CD4-positive, alpha-beta T cell treated with Interleukin-4 for 4 hours (primary cell): ENCODE data around the gene ADAMTS14.
"Not testable (repeated sequence)": the region's sequence is repeated elsewhere in the genome, so short reads cannot be mapped to it uniquely, and the experiment has no call there.

ENCODE experiments used
- DNase-seq: peaks from one replicate; pipeline ENCODE4 v3.0.0-alpha.2; 2020

ADAMTS14 gene

DNA sequence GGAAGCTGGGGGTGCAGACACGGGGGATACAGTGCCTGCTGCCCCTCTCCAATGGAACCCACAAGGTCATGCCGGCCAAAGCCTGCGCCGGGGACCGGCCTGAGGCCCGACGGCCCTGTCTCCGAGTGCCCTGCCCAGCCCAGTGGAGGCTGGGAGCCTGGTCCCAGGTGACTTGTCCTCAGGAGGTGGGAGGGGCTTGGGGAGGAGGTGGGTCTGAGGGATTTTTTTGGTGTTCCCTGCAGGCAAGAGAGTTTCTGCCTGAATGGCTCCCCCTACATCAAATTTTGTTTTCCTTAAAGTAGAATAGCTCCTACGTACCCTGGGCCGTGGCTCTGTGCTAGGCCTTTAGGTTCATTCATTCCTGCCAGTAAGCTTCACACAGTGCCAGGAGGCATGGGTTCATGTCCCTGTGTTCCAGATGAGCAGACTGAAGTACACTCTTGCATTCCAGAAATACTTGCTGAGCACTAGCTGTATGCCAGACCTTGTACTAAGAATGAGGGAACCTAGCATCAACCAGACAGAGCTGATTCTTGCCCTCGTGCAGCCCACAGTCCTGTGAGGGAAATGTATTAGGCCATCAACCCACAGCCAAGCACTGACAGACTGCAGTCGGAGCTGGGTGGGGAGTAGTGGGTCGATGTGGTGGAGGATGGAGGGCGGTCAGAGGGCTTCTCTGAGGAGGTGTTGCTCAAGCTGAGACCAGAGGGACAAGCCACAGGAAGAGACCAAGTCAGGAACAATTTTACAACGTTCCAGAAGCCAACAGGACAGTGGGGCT lies 81.7 kb downstream of the ADAMTS14 start:
- DNase-seq: no peak

DNA sequence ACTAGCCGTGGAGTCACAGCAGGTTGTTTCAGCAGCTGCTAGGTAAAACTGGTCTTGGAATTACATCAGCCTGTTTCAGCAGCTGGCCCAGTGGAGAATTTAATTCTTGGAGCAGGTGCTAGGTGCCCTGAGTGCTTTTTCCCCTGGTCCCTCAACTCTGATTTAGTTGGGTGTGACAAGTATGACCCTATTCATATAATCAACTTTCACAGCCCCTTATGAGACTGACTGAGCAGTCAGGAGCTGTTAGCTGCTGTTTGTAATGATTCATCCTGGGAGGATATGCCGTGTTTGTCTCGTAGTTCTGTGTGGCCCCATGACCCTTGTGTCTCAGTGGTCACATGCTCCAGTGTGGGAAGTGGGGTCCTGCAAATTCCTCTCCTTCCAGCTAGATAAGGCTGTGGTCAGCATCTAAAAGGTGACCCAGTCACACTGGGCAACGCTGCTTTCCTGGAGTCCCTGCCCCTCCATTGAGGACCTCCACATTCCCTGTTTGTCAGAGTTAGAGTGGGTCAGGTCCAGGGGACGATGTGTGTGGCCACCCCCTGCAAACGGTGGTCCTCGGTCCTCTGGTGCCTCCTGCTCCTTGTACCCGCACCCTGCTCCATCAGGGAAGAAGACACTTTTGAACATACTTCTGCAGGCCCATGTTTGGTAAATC lies 84.5 kb downstream of the ADAMTS14 start:
- no peak for DNase-seq

DNA sequence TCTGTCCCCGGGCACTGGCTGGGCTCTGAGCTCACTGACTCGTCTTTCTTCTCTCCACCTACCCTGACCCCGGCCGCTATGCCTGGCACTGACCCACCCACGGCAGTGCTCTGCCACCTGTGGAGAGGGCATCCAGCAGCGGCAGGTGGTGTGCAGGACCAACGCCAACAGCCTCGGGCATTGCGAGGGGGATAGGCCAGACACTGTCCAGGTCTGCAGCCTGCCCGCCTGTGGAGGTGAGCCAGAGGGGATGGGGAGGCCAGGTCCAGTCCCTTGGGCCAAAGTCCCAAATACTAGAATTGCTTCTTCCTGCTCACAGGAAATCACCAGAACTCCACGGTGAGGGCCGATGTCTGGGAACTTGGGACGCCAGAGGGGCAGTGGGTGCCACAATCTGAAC lies 85.5 kb downstream of the ADAMTS14 start:
- DNase-seq: no peak

DNA sequence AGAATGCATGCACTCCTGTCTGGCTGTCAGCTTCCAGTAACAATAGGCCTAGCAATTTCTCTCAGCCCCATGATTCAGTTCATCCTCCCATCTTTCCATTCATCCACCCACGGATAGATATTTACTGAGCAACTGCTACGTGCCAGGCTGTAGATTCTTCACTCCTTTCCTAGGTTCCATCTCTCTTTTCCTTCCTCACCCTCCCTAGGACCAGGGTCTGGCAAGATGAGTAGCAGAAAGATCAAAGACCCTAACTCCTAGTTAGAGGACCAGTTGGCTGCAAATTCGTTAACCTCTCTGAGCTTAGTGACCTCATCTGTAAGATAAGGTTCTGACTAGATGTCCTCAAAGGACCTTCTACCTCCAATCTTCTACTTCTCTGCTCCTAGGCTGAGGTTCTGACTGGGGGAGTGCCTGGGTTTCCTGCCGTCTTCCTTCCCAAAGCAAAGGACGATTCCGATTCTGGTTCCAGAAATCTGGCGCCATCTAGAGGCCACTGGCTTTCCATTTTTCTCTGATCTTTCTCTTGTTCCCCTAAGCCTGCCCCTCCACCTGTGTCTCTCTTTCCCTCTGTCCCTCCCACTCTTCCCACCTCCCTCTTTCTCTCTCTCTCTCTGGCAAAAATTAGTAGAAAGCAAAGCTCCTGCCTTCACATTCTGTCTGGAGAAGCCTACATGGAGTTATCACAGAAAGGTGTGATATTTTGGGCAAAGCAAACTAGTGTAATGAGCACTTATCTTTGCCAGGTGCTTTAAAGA lies 86.6 kb downstream of the ADAMTS14 start:
- peak; percentile 56 for DNase-seq

DNA sequence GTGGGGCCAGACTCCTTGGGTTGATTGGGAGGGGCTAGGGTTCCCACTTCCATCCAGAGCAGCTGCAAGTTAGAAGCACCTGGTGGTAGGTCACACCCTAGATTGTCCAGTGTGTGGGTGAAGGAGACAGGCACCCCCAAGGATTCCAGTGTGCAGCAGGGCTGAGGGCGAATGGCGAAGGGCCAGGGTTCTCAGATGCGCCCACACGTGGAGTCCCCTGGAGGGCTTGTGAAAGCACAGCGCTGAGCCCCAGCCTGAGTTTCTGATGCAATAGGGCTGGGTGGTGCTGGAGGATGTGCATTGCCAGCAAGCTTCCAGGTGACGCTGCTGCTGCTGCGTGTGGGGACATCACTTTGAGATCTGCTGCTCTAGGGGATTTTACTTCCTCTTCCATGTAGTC lies 87.5 kb downstream of the ADAMTS14 start:
- DNase-seq: no peak

DNA sequence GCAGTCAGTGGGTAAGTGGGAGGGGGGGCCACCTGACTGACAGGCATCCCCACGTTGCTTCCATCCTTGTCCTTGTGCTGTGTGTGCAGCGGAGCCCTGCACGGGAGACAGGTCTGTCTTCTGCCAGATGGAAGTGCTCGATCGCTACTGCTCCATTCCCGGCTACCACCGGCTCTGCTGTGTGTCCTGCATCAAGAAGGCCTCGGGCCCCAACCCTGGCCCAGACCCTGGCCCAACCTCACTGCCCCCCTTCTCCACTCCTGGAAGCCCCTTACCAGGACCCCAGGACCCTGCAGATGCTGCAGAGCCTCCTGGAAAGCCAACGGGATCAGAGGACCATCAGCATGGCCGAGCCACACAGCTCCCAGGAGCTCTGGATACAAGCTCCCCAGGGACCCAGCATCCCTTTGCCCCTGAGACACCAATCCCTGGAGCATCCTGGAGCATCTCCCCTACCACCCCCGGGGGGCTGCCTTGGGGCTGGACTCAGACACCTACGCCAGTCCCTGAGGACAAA lies 88.0 kb downstream of the ADAMTS14 start:
- DNase-seq: no peak

DNA sequence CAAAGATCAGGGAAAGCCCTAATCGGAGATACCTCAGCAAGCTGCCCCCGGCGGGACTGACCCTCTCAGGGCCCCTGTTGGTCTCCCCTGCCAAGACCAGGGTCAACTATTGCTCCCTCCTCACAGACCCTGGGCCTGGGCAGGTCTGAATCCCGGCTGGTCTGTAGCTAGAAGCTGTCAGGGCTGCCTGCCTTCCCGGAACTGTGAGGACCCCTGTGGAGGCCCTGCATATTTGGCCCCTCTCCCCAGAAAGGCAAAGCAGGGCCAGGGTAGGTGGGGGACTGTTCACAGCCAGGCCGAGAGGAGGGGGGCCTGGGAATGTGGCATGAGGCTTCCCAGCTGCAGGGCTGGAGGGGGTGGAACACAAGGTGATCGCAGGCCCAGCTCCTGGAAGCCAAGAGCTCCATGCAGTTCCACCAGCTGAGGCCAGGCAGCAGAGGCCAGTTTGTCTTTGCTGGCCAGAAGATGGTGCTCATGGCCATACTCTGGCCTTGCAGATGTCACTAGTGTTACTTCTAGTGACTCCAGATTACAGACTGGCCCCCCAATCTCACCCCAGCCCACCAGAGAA lies 88.8 kb downstream of the ADAMTS14 start:
- DNase-seq: no peak

DNA sequence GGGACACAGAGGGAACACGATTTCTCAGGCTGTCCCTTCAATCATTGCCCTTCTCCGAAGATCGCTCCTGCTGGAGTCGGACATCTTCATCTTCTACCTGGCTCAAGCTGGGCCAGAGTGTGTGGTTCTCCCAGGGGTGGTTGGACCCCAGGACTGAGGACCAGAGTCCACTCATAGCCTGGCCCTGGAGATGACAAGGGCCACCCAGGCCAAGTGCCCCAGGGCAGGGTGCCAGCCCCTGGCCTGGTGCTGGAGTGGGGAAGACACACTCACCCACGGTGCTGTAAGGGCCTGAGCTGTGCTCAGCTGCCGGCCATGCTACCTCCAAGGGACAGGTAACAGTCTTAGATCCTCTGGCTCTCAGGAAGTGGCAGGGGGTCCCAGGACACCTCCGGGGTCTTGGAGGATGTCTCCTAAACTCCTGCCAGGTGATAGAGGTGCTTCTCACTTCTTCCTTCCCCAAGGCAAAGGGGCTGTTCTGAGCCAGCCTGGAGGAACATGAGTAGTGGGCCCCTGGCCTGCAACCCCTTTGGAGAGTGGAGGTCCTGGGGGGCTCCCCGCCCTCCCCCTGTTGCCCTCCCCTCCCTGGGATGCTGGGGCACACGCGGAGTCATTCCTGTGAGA lies 89.5 kb downstream of the ADAMTS14 start:
- DNase-seq: no peak

DNA sequence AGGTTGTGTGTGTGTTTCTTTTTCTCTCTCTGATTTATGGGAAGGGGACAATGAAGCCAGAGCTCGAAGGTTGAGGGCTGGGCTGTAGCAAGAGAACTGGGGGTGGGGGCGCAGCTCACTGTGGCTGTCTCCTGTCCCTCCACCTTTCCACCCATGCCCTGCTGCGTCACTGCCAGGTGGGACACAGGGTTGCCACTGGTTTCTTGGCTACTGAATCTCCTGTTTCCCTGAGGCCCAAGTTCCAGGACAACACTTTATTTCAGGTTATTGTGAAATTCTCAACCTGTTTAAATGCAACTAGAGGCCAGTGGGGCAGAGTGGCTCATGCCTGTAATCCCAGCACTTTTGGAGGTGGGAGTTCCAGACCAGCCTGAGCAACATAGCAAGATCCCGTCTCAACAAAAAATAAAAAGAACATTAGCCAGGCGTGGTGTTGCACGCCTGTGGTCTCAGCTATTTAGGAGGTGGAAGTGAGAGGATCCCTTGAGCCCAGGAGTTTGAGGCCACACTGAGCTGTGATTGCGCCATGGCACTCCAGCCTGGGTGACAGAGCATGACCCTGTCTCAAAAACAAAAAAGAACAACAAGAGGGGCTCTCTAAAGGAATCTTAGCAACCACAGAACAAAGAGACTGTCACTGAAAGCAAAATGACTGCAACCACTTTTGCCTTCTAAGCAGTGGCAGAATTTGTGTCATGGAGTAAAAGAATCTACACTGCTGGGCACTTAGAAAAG lies 90.3 kb downstream of the ADAMTS14 start:
- DNase-seq: no peak

DNA sequence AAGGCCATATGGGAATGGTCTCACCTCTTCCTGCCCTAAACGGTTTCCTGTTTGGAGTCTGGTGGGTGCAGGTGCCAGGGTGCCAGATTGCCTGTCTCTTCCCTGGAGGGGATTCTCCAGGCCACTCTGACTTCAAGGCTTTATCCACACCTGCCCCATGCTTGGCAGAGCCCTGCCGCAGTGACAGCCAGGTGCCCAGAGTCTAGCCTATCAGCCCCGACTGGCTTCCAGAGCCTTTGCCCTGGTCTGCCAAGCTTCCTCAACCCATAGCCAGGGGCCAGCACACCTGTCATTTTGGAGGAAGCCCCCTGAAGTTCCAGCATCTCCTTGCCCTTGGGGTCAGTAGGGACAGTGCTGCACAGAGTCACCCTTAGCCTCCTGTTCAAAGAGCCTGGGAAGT lies 91.3 kb downstream of the ADAMTS14 start:
- DNase-seq: no peak

DNA sequence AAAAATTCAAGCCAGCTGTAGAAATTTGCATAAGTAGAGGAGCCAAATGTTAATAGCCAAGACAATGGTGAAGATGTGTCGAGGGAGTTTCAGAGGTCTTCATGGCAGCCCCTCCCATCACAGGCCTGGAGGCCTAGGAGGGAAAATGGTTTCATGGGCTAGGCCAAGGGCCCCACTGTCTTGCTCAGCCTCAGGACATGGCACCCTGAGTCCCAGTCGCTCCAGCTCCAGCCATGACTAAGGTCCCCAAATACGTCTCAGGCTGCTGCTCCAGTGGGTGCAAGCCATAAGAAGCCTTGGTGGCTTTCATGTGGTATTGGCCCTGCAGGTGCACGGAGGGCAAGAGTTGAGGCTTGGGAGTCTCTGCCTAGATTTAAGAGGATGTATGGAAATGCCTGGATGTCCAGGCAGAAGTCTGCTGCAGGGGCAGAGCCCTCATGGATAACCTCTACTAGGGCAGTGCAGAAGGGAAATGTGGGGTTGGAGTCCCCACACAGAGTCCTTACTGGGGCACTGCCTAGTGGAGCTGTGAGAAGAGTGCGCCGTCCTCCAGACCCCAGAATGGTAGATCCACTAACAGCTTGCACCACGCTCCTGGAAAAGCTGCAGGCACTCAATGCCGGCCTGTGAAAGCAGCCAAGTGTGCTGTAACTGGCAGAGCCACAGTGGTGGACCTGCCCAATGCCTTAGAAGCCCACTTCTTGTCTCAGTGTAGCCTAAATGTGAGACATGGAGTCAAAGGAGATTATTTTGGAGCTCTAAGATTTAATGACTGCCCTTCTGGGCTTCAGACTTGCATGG lies 93.7 kb downstream of the ADAMTS14 start:
- DNase-seq: no peak

DNA sequence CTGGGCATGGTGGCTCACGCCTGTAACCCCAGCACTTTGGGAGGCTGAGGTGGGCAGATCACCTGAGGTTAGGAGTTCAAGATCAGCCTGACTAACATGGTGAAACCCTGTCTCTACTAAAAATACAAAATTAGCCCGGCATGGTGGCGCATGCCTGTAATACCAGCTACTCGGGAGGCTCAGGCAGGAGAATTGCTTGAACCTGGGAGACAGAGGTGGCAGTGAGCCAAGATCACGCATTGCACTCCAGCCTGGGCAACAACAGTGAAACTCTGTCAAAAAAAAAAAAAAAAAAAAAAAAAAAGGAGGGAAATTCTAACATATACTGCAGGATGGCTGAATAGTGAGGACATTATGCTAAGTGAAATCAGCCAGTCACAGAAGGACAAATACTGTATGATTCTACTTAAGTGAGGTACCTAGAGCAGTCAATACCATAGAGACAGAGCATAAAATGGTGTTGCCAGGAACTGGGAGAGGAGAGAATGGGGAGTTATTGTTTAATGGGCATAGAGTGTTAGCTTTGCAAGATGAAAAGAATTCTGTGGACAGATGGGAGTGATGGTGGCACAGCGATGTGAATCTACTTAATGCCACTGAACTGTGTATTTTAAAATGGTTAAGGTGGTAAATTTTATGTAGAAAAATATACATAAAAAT lies 95.8 kb downstream of the ADAMTS14 start:
- not testable (repeated sequence) for DNase-seq

DNA sequence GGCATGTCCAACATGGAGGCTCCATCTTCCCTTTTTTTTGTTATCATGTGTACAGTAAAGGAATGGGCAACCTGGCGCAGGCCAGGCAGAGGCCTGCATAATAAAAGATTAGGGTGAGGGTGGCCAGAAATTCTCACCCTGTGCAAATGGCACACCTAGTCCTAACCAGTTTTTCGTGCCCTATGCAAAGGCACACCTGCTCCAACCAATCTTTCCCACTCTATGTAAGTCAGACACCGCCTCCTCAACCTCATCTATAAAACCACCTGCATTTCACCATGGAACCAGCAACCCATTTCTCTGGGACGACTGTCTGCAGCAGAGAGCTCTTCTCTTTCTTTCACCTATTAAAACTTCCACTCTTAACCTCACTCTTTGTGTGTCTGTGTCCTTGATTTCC lies 96.8 kb downstream of the ADAMTS14 start:
- DNase-seq: no peak

DNA sequence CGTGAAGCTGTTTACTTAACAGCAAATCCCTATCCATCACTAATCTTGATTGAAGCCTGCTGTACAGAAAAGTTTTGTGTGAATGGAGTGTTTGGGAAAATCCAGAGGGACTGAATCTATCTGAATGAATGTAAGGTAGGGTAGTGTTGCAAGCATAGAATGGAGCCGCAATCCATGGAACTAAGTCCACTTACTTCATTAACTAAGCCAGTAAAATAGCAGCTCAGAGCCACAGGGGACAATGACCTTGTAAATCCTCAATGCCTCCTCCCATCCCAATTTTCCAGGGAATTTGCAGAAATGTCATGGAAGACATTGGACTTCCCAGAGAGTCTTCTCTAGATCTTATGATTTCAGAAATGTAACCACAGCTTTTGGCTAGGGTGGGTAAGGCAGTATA lies 97.7 kb downstream of the ADAMTS14 start:
- no peak for DNase-seq

DNA sequence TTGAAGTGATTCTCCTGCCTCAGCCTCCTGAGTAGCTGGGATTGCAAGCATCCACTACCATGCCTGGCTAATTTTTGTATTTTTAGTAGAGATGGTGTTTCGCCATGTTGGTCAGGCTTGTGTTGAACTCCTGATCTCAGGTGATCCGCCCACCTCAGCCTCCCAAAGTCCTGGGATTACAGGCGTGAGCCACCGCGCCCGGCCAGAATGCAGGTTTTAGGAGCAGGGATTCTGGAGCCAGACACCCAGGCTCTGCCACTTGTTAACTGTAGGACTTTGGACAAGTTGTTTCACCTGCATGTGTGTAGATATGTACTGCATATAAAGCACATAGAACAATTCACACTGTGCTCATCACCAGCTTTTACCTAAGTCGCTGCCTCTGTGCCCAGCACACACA lies 98.2 kb downstream of the ADAMTS14 start:
- DNase-seq: not testable (repeated sequence)

DNA sequence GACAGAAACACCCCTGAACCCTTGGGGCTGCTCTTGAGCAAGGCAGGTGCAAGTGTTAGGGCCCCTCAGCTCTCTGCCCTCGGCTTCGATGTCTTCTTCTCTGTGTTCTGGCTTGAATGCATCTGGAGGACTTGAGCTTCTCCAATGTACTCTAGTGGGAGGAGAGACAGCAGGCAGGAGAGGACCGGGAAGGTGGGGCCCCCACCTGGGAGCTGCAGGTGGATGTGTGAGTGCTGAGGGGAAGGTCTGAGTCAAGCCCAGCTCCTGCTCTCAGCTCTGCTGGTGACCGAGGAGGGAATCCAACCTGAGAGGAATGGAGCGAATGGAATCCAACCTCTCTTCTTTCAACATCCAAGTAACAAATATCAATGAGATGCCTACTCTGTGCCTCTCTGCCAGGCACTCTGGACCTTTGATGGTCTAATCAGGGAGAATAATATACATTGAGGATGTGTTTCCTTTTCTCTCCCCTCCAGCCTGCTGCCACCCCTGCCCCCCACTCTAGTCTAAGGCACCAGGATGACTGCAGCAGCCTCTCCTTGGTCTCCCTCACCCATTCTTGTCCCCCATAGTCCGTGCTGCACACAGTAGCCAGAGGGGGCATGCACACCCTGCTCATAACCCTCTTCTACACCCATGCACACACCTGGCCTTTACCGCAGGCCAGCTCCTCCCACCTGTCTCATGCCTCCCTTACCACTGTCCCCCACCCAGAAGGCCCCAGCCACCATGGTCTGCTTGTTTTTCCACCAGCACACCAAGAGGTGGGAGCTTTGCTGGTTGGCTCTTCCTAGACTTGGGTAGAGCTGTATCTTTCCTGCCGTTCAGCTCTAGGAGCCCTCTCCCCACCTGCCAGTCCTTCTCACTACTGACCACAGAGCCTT lies 99.2 kb downstream of the ADAMTS14 start:
- DNase-seq: no peak

DNA sequence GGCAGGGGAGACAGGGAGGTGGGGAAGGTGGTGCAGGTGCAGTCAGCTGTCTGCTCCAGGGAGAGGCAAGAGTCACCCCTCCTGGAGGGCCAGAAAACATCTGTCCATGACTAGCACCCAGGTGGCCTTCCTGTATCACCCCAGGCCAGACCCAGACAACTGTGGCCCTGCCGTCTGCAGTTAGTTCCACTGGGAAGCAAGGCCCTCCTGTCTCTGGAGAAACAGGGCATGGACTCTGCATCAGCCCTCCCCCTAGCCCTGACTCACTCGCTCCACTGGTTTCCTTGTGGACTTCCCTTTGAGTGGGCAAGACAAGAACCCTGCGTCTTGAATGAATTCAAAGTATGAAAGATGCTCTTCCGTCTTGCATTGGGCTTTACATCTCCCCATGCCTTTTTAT lies 100.3 kb downstream of the ADAMTS14 start:
- no peak for DNase-seq

DNA sequence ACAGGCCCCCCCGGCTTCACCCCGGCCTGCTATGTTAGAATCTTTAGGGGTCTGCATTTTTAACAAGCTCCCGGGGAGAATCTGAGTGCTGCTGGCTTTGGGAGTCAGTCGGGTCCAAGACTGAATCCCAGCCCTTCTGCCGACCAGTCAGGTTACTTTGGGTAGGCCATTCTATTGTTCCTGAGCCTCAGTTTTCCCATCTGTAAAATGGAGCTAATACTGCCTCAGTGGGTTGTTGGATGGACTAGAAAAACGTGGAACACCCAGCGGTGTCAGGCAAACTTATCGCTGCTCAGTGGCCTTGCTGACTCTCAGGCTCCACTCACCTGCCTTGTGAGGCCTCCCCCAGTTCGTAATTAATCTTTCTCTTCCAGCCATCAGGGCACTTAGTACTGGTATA lies 101.2 kb downstream of the ADAMTS14 start:
- no peak for DNase-seq

DNA sequence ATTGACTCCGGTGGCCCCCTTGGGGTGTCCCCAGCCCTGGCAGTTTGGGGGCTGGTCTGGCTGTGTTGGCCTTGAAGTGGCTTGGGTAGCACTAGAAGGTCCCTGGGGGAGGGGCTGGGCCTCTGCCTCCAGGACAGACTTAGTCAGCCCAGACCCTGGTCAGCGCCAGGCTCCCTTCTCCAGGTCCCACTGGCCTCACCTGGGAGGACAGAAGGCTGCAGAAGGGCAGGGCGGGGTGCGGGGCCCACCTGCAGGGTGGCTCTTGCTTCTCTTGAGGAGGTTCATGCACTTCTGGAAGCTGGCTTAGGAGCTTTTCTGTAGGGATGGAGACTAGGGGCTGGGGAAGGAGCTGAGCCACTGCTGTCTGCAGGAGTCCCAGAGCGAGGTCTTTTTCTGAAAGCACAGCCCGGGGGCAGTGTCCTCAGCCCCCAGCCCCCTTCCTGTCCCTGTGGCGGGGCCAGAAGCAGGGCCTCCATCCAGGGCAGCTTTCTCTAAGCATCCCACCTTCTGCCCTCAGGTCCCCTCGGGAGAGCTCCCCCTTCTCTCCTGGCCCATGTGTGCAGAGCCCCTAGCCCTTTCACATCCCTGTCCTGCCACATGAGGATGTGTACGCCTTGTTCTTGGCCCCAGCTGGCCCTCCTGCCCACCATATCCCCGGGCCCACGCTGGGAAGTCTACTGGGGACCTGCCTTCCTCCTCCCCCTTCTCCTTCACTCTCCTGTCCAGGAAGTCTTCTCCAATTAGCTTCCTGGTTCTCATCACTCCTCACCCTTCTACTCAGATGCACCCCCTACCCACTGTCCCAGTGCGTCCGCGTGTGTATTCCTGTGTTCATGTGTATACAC lies 101.9 kb downstream of the ADAMTS14 start:
- no peak for DNase-seq
